ENCODE data around the gene ANO4.

DNA sequence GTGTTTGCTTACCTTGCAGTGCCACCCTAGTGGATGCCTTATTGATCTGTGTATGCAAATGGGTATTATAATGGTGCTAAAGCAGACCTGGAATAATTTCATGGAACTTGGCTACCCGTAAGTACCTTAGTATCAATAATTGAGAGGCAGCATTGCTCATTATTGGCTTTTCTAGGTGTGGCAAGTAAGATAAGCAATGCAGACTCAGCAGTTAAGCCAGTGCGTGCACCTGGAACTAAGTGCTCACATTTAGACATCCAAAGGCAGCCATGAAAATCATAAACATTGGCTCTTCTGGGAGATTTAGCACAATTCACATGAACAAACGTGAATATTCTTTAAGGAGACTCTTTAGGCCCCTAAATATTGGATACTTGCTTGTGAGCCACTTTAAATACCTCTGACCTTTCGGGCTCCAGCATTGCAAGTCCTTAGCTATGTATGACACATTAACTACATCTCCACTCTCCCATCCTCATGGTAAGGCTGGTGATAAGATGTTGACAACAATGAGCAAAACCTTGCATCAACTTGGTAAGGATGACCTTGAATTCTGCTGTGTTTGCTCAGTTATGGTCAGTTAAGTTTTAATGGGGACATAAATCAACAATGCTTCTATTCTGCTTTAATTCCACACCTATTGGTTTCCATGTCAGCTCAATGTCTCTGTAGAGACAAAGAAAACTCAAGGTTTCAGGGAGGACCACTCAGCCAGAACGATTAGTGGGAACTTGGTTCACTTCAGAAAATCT, 303.4 kb downstream of the ANO4 start:
- TF ChIP-seq, protein P1, sequence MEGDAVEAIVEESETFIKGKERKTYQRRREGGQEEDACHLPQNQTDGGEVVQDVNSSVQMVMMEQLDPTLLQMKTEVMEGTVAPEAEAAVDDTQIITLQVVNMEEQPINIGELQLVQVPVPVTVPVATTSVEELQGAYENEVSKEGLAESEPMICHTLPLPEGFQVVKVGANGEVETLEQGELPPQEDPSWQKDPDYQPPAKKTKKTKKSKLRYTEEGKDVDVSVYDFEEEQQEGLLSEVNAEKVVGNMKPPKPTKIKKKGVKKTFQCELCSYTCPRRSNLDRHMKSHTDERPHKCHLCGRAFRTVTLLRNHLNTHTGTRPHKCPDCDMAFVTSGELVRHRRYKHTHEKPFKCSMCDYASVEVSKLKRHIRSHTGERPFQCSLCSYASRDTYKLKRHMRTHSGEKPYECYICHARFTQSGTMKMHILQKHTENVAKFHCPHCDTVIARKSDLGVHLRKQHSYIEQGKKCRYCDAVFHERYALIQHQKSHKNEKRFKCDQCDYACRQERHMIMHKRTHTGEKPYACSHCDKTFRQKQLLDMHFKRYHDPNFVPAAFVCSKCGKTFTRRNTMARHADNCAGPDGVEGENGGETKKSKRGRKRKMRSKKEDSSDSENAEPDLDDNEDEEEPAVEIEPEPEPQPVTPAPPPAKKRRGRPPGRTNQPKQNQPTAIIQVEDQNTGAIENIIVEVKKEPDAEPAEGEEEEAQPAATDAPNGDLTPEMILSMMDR (IDR thresholded peaks at IDR 0.05; ENCODE audit: control extremely low read depth in 1 of 3, insufficient read depth in 1 of 3, low read depth in 1 of 3, low read length in 3 of 3): no peak
- TF ChIP-seq TAF1 (IDR thresholded peaks at IDR 0.05; ENCODE audit: low read depth, low read length): no peak
- no peak for TF ChIP-seq YY1 (IDR thresholded peaks at IDR 0.05; ENCODE audit: low read depth, low read length)
- no peak for TF ChIP-seq POLR2AphosphoS5 (IDR thresholded peaks at IDR 0.05; ENCODE audit: low read depth, low read length)
- TF ChIP-seq CEBPB (IDR thresholded peaks at IDR 0.05; ENCODE audit: low read depth, low read length): no peak
- no peak for TF ChIP-seq TAF7 (optimal IDR thresholded peaks at IDR 0.05; ENCODE audit: borderline replicate concordance, low read depth, low read length)
- TF ChIP-seq POLR2A (IDR thresholded peaks at IDR 0.05; ENCODE audit: control extremely low read depth in 1 of 2, low read depth in 2 of 2, low read length in 2 of 2): no peak
- TF ChIP-seq RFX5 (IDR thresholded peaks at IDR 0.05; ENCODE audit: borderline replicate concordance, low read depth, low read length): no peak
- TF ChIP-seq KDM5A (IDR thresholded peaks at IDR 0.05; ENCODE audit: low read length): no peak
